HG02588 (cell line): ENCODE results near the gene ISM2.
"Not testable (repeated sequence)": the region's sequence is repeated elsewhere in the genome, so short reads cannot be mapped to it uniquely, and the experiment has no call there.

Source experiments
- ATAC-seq: cut with Tn5 transposase; IDR thresholded peaks from one replicate; pipeline ENCODE4 v1.9.1; 2021; ENCODE audit warnings: mild to moderate bottlenecking, moderate library complexity; ENCODE audit not compliant: unreplicated experiment

The ISM2 gene

DNA sequence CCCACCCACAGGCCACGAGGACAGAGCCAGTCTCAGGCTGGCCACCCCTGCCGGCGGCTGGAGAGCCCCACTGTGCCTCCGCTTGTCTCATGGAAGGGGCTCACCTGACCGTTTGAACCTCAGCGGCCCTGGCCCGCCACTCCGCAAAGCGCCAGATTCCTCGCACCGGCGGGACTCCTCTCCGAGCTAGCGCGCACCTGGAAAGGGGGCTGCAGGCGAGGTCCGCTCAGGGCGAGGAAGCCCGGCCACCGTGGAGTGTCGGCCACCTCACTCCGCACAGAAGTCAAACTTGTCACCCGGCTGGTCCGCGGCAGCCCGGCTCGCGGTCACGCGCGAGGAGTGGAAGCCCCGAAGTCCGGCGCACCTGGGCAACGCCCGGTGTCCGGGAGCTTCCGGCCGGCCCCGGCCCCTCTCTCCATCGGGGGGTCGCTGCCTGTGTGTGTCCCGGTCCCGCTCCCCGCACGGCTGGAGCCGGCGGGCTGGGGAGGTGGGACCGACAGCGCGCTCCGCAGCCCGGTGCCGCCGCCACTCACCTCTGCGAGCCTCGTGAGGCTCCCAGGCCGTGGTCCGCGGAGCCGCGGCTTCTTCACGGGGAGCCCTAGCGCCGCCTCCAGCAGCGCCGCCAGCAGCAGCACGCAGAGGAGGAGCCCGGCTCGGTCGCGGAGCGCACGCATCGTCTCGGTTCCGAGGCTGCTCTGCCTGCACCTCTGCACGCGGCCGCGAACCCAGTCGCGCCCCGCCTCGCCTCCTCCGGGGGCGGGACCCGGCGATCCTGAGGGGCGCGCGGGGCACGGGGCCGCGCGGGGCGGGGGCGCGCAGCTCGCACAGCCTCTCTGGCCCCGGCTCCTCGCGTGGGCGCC, at the start of gene ISM2:
ISM2 (minus strand) TSS at position 697 of the 860 bp plus-strand sequence; CDS start at position 674, 23 bp downstream.
- peak; percentile 61 for ATAC-seq

DNA sequence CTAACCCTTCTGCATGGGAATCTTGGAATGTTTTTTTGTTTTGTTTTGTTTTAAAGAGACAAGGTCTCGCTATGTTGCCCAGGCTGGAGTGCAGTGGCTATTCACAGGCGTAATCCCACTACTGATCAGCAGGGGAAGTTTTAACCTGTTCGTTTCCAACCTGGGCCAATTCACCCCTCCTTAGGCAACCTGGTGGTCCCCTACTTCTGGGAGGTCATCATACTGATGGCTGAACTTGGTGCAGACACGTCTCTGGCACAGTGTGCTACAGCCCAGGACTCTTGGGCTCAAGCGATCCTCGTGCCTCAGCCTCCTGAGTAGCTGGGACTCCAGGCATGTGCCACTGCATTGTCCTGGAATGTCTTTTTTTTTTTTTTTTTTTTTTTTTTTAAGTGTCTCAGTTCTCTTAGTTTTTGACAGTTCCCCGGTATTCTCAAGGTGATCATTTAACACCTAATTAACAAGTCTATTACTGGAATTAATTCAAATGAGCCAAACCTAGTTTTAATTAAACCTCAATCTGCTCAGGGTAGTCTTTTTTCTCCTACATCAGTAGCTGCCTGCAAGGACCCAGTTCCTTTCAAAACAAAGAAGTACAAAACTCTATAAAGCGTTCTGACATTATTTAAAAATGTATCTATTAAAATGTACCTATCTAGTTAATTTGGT, 49.0 kb upstream of the ISM2 start:
- ATAC-seq: no peak

DNA sequence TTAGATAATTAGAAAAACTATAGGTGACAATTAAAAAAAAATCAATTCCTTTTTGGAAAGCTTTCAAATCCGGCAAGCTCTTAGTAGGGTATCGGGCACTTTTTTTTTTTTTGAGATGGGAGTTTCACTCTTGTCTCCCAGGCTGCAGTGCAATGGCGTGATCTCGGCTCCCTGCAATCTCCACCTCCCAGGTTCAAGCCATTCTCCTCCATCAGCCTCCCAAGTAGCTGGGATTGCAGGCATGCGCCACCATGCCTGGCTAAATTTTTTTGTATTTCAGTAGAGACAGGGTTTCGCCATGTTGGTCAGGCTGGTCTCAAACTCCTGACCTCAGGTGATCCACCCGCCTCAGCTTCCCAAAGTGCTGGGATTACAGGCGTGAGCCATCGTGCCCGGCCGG, 46.6 kb upstream of the ISM2 start:
- ATAC-seq: not testable (repeated sequence)

DNA sequence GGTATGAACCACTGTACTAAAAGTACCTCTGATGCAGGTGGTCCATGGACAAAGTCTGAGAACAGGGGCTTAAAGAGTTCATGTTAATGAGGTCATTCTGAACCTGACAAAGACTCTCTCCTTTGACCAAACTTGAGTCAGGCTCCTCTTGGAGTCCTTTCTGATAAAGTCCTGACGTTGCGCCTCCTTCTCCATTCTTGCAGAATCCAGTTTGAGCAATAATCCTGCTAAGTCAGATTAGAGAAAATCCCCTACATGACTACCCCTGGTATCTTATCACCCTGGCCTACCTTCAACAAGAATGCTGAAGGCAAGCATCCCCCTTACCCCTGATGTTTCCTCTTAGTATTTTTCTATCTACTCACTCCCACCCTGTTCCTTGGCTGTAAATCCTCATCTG, 46.0 kb upstream of the ISM2 start:
- ATAC-seq: no peak

DNA sequence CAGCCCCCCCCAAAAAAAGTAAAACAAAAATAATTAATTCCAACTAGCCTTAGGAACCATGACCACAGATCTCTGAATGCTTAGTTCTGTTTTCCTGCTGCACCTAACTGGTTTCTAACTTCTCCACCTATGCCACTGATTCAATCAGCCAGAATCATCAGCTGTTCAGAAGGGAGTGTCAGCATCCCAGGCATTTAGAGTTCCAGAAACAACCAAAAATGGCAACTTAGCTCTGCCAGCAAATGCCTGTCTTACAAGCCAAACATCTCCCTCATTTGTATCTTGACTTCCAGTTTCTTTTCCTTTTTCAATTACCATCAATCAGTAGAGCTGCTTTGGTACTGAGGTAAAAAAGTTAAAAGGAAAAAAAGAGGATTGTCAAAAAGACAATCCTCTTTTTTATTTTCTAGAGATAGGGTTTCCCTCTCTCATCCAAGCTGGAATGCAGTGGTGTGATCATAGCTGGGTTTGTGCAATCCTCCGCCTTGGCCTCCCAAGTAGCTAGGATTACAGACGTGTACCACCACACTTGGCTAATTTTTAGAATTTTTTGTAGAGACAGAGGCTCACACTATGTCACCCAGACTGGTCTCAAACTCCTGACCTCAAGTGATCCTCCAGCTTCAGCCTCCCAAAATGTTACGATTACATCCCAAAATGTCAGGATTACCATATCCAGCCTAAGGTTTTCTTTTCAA, 45.2 kb upstream of the ISM2 start:
- no peak for ATAC-seq

DNA sequence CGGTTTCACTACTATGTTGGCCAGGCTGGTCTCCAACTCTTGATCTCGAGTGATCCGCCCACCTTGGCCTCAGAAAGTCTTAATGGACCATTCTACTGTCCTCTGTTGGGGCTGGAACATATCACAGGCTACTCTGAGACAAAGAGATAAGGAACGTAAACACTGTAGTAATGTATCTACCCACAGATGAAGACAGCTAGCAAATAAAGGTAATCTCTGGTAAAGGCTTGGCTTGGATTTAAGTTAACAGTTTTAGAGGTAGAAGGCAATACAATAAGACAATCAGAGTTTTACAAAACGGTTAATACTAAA, 44.6 kb upstream of the ISM2 start:
- no peak for ATAC-seq

DNA sequence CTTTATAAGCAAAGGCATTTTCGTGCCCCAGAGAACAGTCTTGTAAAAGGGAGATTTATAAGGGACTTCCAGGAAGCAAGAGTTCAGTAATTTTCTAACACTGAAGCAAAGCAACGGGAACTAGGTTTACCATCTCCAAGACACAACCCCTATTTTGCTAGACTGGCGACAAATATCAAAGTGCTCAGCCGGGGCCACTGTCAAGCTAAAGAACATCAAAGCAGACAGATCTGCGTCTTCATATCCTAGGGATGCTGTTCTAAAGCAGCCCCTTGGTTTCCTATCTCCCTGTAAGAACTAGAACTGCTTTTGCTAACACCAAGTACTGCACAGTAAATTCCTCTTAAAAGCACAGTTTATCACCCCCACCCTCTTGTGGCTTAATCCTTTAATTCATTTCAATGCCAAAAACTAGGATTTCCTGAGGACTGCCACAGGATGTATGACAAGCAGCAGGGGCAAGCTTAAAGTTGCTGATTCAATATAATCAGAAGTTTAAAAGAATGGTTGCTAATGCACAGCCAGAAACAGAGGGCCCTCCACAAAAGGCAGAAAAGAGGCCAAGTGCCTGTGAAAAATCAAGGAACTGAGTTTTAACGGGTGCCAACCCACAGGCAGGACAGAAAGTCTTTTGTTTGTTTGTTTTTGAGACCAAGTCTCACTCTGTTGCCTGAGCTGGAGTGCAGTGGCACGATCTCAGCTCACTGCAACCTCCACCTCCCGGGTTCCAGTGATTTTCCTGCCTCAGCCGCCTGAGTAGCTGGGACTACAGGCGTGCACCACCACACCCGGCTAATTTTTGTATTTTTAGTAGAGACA, 44.0 kb upstream of the ISM2 start:
- no peak for ATAC-seq

DNA sequence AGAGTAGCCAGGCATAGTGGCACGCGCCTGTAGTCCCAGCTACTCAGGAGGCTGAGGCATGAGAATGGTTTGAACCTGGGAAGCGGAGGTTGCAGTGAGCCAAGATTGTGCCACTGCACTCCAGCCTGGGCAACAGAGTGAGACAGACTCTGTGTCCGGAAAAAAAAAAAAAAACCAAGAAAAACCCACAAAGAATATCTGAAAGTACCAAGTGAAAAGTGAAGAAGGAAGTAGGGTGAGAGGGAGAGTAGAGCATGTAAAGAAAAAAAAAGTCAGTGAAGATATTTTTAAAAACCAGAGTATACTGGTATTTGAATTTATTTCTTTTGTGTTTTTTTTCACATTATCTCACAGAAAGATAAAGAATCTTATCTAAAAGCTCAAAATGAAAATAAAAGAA, 43.3 kb upstream of the ISM2 start:
- no peak for ATAC-seq

DNA sequence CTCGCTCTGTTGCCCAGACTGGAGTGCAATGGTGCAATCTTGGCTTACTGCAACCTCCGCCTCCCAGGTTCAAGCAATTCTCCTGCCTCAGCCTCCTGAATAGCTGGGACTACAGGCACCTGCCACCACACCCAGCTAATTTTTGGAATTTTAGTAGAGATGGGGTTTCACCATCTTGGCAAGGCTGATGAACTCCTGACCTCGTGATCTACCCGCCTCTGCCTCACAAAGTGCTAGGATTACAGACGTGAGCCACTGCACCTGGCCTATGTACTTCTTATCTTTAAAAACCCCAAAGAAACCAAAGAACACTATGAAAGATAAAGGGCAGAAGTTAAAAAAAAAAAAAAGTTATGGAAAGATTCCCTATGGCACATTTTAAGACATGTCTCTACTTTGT, 38.3 kb upstream of the ISM2 start:
- ATAC-seq: not testable (repeated sequence)

DNA sequence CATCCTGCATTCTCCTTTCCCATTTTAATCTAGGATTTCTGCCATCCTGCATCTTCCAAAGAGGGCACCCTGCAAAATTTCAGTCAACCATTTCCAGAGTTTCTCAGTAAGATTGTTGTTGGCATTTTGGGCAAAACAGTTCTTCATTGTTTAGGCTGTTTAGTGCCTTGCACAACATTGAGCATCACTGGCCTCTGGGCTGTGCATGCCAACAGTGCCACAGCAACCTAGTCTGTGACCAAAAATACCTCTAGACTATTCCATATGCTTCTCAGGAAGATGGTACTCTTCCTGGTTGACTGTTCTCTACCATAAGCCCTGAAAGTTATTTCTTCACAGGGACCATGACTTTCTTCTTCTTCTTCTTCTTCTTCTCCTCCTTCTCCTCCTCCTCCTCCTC, 32.5 kb upstream of the ISM2 start:
- ATAC-seq: no peak

DNA sequence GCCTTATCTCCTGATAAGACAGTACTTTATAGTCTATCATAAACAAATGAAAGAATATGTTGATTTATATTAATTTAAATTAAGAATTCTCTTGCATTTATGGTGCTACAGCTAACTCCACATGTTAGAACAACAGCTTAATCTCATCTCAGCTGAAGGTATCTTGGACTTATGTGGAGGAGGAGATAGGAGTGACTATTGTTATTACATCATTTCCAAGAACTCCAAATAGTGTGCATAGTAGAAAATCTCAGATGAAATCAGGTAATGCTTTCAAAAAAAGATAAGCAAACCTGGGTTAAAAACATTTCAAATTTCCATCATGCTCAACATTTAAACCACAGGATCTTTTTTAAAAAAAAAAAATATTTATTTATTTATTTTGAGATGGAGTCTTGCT, 31.3 kb upstream of the ISM2 start:
- ATAC-seq: no peak

DNA sequence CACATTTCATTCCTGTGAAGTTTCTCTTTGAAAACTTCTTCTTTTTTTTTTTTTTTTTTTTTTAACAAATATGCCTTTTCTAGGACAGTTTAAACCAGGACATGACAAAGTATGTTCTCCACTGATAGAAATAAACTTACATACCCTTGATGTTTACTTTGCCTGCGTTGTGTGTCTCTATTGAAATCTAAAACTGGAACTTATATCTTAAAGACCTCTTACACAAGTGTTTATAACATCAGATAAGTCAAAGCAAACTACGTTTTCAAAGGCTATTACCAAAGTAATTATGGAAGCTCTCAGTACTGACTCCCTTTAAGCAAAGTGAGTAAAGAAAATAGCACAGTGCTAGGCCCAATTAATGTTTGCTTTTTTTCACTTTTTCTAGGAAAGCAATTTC, 30.6 kb upstream of the ISM2 start:
- ATAC-seq: no peak

DNA sequence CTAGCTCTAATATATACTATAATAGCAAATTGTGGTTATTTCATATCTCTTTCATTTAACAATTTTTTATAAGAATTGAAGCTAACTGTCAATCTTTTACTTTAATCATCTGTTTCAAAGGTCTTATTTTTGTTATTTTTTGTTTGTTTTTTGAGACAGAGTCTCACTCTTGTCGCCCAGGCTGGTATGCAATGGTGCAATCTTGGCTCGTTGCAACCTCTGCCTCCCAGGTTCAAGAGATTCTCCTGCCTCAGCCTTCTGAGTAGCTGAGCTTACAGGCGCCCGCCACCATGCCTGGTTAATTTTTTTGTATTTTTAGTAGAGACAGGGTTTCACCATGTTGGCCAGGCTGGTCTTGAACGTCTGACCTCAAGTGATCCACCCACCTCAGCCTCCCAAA, 30.1 kb upstream of the ISM2 start:
- ATAC-seq: not testable (repeated sequence)

DNA sequence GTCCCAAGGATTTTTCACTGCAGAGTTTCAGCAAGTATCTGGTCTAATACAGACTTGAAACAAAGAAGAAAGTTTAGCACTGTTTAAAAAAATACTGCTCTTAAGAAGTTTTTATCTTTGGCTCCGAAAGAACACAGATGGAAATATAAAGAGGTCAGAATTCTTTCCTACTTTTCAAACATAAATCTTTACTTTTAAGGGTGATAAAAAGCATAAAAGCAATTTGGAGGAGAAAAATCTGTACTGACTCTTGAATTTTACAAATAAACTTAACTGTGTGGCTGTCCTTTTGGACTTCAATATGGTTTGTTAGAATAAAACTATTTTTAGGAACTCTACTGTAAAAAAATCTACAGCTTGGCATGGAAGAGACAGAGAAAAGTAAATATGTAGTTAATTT, 27.6 kb upstream of the ISM2 start:
- no peak for ATAC-seq

DNA sequence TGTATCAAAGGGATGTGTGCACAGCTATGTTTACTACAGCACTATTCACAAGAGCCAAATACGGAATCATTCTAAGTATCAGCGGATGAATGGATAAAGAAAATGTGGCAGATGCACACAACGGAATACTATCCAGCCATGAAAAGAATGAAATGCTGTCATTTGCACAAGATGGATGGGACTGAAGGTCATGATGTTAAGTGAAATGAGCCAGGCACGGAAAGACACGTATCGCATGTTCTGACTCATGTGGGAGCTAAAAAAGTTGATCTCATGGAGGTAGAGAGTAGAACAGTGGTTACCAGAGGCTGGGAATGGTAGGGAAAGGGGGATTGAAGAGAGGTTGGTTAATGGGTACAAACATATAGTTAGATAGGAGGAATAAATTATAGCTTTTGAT, 25.9 kb upstream of the ISM2 start:
- no peak for ATAC-seq

DNA sequence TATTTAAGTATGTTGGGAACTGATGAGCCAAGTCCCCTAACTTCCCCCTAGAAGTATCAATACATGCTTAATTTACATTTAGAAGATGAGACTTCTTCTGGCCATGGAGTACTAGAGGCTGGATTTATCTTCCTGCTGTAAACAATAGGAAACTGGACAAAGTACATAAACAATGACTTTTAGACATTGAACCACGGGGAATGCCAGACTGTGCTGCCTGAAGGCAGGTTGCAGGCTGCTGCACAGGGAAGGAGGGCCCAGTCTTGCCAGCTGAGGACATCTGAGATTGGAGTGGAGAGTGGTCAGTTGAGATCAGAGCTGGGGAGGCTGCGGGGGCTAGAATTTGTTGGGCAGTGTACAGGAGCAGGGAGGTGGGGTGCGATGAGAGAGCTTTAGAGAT, 24.5 kb upstream of the ISM2 start:
- ATAC-seq: no peak

DNA sequence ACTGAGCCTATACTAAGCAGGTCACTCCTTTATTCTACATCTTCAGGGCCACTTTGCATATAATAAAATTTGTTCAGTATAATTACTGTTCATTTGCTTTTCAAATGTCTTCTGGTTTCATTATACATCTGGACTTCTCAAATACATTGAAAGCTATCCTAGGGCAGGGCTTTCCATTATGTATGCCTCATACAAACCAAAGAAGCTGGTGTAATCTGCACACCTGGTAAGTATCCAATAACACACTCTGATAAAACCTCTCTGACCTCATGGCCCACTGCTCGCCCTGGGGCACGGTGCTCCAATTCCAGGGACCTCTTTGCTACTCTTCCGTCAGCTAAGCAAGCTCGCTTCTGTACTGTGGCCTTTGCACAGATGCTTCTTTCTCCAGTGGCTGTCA, 21.9 kb upstream of the ISM2 start:
- ATAC-seq: no peak

DNA sequence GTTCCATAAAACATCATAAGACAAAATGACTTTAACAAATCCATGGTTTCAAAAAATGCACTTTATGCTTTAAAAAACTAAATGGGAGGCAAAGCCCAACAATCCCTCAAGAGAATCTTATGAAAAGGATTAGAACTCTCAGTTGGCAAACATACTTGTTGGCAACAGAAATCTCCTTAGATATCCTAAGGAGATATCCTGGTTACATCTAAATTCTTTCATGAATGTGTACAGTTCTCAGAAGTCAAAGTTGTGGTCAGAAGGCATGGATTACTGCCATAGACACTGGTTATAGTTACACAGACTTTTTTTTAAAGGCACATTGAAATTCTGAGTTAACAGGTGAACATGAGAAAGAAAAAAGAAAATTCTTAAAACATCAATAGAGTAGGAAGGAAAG, 17.5 kb upstream of the ISM2 start:
- ATAC-seq: no peak

DNA sequence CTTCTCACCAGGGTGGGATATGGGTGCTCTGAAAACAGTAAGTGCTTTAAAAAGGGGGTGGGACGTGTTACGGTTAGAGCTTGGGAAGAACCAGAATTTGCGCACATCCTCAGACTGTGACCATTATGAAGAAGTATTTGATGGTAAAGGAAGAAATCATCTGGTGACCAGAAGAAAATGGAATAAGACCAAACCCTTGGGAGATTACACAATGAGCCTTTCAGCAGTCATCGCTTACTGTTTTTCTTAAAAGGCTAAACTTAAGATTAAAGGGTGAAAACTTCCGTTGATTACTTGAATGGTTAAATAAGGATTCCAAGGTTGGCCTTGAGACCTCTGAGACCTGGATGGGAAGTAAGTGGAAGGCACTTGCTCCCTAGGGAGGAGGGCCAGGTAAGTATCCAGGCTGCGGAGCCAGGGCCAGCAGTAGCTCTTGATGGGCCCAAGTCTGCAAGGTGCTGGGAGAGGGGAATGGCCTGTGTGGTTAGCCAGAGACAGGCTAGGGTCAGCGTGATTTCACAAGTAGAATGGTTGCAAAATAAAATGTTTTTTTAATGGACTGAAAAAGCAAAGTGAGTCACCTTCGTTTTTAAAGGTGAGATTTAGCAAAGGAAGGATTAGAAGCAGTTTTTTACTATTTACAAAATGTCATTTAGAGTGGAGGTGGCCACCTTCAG, 13.0 kb upstream of the ISM2 start:
- no peak for ATAC-seq

DNA sequence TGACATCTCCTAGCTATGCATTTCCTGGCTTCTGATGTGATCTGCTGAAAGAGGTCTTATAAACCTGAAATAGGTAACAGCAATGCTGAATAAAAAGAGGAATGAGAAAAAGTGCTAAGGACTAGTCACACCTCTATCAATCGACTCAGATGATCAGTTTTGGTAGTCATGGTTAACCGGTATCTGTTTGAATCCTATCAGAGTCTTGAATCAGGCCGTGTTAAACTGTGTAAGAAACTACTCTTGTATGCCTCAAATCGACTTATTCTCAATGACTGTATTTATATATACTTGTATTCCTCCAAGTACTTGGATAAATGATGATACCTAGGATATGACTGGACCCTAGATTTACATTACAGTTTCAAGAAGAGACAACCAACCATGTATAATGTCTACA, 10.8 kb upstream of the ISM2 start:
- ATAC-seq: no peak

DNA sequence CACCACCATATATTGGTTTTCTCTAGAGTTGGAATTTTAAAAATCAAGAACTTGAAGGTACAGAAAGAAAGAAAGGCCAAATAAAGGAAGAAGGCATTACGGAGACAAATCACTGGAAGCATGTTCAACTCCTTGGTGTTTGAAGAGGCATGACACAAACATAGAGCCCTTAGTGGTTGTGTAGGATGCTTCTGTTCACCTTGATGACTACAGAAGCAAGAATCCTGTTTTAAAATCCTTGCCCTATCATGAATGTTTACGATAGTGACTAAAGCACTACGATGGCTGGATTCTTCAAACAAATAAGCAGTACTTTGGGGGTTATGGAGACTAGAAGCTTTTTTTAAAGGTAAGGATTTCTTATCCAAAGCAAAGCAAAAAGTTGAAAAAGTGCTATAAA, 10.3 kb upstream of the ISM2 start:
- no peak for ATAC-seq
